GM18873 (cell line): ENCODE data around the gene ADCY7.

Experiments used
- ATAC-seq: cut with Tn5 transposase; IDR thresholded peaks from one replicate; pipeline ENCODE4 v1.9.1; 2021; ENCODE audit warnings: mild to moderate bottlenecking, moderate library complexity, moderate number of reproducible peaks; ENCODE audit not compliant: unreplicated experiment, low FRiP score

ADCY7 gene

DNA sequence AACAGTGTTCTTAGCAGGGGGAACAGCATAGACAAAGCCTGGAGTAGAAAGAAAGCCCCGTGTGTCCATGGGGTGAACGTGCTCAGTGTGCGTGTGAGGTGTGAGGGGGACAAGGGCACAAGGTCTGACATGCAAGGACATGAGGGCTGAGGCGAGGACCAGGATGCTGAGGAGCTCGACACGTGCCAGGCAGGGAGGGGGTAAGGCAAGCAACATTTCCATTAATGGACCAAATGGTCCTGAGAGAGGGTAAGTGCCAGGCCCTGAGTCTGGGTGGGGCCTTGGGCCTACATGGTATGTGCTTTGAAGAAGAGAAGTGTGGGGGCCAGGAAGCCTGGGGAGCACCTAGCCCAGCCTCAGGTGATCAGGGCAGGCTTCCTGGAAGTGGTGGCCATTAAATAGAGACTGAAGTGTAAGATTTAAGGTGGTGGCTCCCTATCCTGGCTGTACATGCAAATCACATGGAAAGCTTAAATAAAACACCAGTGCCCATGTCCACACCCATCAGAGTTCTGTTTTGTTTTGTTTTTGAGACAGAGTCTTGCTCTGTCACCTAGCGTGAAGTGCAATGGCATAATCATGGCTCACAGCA lies 29.3 kb downstream of the ADCY7 start:
- no peak for ATAC-seq

- no peak for ATAC-seq
Measured at GRCh38 chr16:50296807-50297206, 30.5 kb downstream of the ADCY7 start.

DNA sequence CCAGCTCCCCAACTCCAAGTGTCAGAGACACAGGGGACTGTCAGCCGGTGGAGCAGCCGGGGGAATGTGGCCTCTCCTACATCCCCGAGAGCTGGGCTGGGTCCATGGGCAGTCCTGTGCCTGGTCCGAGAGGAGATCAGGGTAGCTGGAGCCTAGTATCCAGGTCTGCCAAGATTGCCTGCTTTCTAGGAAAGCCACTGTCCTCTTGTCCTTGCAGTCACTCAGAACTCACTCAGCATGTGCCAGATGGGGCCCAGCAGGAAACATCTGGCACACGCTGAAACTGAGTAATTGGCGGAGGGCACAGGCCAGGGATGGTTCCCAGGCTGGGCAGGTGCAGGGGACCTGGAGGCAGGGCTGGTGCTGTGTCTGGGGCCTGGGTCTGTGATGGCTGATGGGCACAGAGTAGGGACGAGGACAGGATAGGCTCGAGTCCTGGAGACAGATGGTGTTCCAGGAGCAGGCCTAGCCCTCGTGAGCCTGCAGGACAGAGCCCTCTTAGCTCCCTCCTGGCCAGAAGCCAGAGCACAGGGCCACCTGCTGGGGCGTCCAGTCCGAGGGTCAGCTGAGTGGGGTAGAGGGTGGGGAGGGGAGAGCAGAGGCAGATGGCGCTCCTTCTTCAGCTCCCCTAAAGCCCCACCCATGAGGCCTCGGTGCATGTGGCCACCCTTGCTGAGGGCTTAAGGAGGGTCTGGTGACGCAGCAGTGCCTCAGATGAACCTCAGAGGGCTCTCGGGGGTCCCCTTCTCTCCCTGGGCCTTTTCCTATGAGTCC lies 31.1 kb downstream of the ADCY7 start:
- ATAC-seq, result no peak

GRCh38 chr16:50298075-50298460 lies 31.7 kb downstream of the ADCY7 start:
- ATAC-seq, result no peak

GRCh38 chr16:50298591-50299507 lies 32.5 kb downstream of the ADCY7 start:
- ATAC-seq, result no peak

GRCh38 chr16:50299508-50300105 lies 33.3 kb downstream of the ADCY7 start:
- ATAC-seq, result no peak

GRCh38 chr16:50300942-50301625 lies 34.7 kb downstream of the ADCY7 start:
- ATAC-seq, result no peak

DNA sequence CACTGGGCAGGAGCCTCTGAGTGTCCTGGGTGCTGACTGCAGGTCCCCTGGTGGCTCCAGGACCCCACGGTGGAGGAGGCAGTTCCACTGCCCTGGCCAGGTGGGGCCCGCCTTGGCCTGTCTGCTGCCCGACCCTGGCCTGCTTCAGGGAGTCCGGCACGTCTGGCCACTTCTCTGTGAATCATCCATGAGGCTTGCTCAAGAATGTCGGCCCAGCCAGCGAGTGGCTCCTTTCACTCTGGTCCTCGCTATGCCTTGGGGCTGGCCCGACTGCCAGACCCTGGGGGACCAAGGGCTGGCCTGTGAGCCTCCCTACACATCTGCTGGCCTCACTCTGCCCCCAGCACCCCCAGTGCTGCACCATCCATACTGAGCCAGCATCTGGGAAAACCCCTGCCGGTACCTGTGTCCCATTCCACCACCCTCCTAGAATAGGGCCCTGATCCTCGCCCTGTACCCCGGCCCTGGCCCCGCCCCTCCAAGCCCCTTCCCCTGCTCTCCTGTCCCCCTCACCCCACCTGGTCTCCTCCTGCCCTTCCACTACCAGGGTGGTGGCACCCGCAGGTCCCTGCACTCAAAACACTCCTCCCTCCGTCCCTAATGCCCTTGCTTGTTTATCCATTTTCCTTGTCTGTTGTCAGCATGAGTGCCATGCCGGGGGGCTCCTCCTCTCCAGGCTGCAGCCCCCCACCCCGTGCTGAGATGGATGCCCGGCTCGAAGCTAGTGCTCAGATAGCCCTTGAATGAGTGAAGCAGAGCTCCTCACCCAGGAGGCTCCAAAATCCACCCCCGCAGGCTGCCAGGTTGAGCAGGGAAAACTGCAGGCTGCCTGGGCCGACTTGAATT lies 35.5 kb downstream of the ADCY7 start:
- no peak for ATAC-seq

GRCh38 chr16:50302472-50303005 lies 36.2 kb downstream of the ADCY7 start:
- ATAC-seq, result no peak

- ATAC-seq, result no peak
Measured at GRCh38 chr16:50303041-50303604, 36.8 kb downstream of the ADCY7 start.

GRCh38 chr16:50303605-50304466 lies 37.5 kb downstream of the ADCY7 start:
- ATAC-seq, result no peak

- ATAC-seq, result no peak
Measured at GRCh38 chr16:50304467-50305440, 38.4 kb downstream of the ADCY7 start.

- ATAC-seq, result no peak
Measured at GRCh38 chr16:50305441-50306061, 39.2 kb downstream of the ADCY7 start.

DNA sequence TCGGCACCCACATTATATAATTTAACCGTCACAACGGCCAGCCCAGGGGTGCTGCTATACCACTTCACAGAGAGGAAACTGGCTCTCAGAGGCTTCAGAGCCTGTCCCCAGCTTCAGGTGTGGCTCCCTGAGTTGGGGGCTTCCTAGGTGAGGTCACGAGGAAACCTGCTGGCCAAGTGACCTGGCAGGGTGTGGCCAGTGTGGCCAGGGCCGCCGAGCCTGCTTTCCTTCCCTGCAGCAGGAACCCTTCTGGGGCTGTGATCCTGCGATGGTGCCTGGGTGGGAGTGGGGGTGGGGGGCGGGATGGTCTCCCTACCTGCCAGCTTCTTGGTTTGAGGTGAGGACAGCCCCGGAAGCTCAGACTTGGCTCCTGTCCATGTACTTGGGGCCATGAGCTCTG lies 39.9 kb downstream of the ADCY7 start:
- ATAC-seq, result no peak

- no peak for ATAC-seq
Measured at GRCh38 chr16:50308237-50308965, 42.0 kb downstream of the ADCY7 start.

- no peak for ATAC-seq
Measured at GRCh38 chr16:50309156-50309526, 42.8 kb downstream of the ADCY7 start.
